ENCODE data around the gene STOML1. TPM values are rescaled to one million over a fixed set of nuclear protein-coding genes. Genes with fewer than 3 reads are reported as not detected.
A peak's percentile ranks its signal among the peaks of the same experiment; 100 is the strongest.

STOML1 gene
- polyA plus RNA-seq (2011; rRNA removed) (13.2 and 18.3 TPM in 2 replicates), polyA minus RNA-seq (2011; rRNA and poly(A)+ RNA removed) (6.4 and 13.4 TPM in 2 replicates)

DNA sequence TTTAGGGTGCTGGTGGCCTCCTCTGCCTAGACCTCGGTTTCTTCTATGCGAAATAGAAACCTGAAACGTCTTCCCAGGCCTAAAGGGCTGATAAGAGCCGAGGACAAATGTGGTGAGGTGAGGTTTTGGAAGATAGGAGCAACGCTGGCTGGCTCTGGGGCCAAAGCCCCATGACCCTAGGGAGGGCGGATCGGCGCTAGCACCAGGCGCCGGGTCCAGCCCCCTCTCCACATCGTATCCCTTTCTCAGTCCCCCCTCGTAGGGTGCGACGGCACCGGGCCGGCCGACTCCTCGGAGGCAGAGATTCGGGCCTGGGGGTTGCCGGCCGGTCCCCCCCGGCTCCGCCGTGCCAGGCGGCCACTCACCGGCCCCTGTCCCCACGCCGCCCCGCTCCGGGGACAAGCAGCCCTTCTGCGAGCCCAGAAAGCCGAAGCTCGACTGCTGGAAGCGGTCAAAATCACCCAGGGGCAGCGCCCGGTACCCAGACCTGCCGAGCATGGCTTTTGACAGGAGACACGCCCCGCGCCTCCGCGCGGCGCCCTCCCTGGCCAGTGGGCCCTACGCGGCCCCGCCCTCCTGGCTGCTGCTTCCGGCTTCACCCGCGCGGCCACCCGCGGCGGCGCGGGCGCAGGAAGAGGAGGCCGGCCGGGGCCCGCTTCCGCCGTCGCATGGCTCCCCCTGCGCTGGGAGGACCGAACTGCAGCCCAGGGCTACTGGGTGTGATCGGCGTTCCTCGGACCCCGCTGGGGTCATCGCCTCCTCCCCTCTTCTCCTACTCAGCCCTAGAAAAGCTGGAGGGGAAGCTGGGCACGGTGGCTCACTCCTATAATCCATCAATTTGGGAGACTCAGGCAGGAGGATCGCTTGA is at the start of gene STOML1:
Gene STOML1 (minus strand): TSS at position 570 of the 868 bp plus-strand sequence. CDS start 72 bp downstream, at position 498.
- CTCF ChIA-PET = interaction anchor here (1.2 to 8.0 kb wide), 6 partner anchors 9 to 47 kb away, joined by 3 to 48 read pairs (median 4); no protein-coding TSS in a partner anchor
- Histone ChIP-seq H3K4me3 (ENCODE audit: low read depth, low read length) (peak within 1 kb of the TSS; percentile 61), H3K27me3 (ENCODE audit: control insufficient read depth, insufficient read depth, low read length) (no peaks in the 10 kb centered on the region), H3K36me3 (ENCODE audit: control insufficient read depth, insufficient read depth, low read length) (no peaks in the 10 kb centered on the region)
- TF ChIP-seq CTCF (IDR thresholded peaks at IDR 0.05; ENCODE audit: insufficient read depth, low read depth, low read length) = peak; percentile 76
- POLR2A ChIA-PET = no interaction called here
- DNase-seq (ENCODE audit: low read depth) = no peak

DNA sequence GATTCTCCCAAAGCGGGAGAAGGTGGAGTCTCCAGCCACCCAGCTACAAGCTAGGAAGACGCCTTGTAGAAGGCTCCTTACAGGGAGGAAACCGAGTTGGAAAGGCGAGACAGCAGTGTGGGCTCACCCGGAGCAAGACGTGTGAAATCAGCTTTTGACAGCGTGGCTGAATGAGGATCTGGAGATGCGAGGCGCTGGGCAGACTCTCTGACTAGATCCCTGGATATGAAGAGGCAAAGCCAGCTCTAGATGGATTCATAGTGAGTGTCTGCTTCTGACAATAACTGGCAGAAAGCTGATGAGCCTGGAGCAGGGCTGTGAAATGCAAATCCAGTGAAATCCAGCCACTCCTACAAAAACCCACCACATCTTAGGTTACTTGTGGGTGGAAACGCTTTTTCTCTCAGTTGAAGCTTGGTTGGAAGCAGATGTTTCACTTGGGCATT is 49.2 kb upstream of the STOML1 start:
- TF ChIP-seq CTCF (IDR thresholded peaks at IDR 0.05; ENCODE audit: insufficient read depth, low read depth, low read length) = no peak
- no peak for DNase-seq (ENCODE audit: low read depth)
- no peak overlapping the region for H3K4me3 ChIP-seq (ENCODE audit: low read depth, low read length)
- CTCF ChIA-PET = interaction anchor here (0.7 to 7.1 kb wide), 9 partner anchors 10 to 90 kb away, joined by 3 to 119 read pairs (median 10); partner anchors contain the start of genes PML and STOML1
- H3K36me3 ChIP-seq (ENCODE audit: control insufficient read depth, insufficient read depth, low read length) = peaks cover 13% of the 10 kb centered on the region
- no peaks in the 10 kb centered on the region for H3K27me3 ChIP-seq (ENCODE audit: control insufficient read depth, insufficient read depth, low read length)
- POLR2A ChIA-PET = no interaction called here

DNA sequence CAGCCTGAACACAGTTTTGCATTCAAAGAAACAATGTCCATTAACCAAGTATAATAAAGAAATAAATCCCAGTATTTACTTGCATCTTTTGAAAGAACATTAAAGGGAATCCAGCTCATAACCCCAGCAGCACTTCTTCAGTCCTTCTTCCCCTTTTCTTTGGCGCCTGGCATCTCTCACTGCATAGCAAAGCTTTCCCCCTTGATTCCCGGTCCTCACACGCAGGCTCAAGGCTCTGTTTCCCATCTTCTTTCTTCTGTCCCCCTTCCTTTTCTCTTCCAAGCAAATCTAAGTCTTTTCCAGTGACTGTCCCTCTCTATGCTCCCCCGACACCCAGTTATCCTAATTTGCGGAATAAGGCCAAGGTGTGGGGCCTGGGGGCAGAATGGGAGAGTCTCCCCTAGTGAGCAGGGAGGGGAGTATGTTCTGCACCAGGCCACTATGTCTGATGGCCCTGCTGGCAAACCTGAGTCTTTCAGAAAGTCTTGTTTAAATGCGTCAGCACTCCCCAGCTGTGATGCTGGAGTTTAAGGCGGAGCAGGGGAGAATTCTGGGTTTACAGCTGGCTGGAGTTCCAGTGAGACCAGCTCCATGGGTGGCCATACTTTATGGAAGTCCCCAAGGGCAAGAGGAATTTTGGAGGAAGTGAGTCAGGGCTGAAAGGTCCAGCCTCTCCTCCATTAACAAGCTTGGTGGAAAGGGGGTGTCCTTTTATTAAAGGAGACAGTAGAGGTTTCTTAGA is 48.2 kb upstream of the STOML1 start:
- Histone ChIP-seq H3K4me3 (ENCODE audit: low read depth, low read length) (no peak overlapping the region), H3K27me3 (ENCODE audit: control insufficient read depth, insufficient read depth, low read length) (no peaks in the 10 kb centered on the region), H3K36me3 (ENCODE audit: control insufficient read depth, insufficient read depth, low read length) (peaks cover 19% of the 10 kb centered on the region)
- CTCF ChIA-PET = interaction anchor here (0.6 to 7.1 kb wide), 12 partner anchors 11 to 282 kb away, joined by 3 to 119 read pairs (median 4); partner anchors contain the start of genes PML and STOML1
- peak; percentile 97 for DNase-seq (ENCODE audit: low read depth)
- no peak for TF ChIP-seq CTCF (IDR thresholded peaks at IDR 0.05; ENCODE audit: insufficient read depth, low read depth, low read length)
- POLR2A ChIA-PET = interaction anchor here (0.5 to 1.1 kb wide), 3 partner anchors 16 to 31 kb away, joined by 3 to 7 read pairs (median 4); no protein-coding TSS in a partner anchor

DNA sequence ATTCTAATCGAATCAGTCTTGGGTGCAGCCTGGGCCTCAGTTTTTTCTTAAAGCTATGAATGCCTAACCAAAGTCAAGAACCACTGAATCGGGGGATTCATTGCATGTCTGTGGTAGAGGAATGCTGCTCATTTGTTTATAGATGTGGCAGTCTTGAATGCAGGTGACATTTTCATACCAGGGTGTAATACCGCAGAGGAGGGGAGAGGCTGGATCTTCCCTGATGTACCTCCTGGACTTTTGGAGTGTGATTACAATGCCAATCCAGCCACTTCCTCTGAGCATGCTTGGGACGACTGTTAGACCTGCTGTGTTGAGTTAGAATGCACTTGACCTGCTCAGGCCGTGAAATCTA is 47.5 kb upstream of the STOML1 start:
- CTCF ChIA-PET = interaction anchor here (1.5 to 7.1 kb wide), 8 partner anchors 10 to 103 kb away, joined by 3 to 119 read pairs (median 24); partner anchors contain the start of genes PML and STOML1
- H3K36me3 ChIP-seq (ENCODE audit: control insufficient read depth, insufficient read depth, low read length) = peaks cover 25% of the 10 kb centered on the region
- no peak for DNase-seq (ENCODE audit: low read depth)
- H3K27me3 ChIP-seq (ENCODE audit: control insufficient read depth, insufficient read depth, low read length) = no peaks in the 10 kb centered on the region
- POLR2A ChIA-PET = interaction anchor here (0.9 to 1.0 kb wide), 2 partner anchors 29 to 57 kb away, joined by 3 to 4 read pairs; no protein-coding TSS in a partner anchor
- TF ChIP-seq CTCF (IDR thresholded peaks at IDR 0.05; ENCODE audit: insufficient read depth, low read depth, low read length) = no peak
- H3K4me3 ChIP-seq (ENCODE audit: low read depth, low read length) = no peak overlapping the region

Measured in BJ (cell line).